HG02840 (cell line): ENCODE measurements around the gene SF3B1.
"Not testable (repeated sequence)": the region's sequence is repeated elsewhere in the genome, so short reads cannot be mapped to it uniquely, and the experiment has no call there.

Experiments used
- ATAC-seq: cut with Tn5 transposase; IDR thresholded peaks from one replicate; pipeline ENCODE4 v1.9.1; 2021; ENCODE audit warnings: mild to moderate bottlenecking, moderate library complexity, moderate number of reproducible peaks; ENCODE audit not compliant: unreplicated experiment, low FRiP score

Gene SF3B1

DNA sequence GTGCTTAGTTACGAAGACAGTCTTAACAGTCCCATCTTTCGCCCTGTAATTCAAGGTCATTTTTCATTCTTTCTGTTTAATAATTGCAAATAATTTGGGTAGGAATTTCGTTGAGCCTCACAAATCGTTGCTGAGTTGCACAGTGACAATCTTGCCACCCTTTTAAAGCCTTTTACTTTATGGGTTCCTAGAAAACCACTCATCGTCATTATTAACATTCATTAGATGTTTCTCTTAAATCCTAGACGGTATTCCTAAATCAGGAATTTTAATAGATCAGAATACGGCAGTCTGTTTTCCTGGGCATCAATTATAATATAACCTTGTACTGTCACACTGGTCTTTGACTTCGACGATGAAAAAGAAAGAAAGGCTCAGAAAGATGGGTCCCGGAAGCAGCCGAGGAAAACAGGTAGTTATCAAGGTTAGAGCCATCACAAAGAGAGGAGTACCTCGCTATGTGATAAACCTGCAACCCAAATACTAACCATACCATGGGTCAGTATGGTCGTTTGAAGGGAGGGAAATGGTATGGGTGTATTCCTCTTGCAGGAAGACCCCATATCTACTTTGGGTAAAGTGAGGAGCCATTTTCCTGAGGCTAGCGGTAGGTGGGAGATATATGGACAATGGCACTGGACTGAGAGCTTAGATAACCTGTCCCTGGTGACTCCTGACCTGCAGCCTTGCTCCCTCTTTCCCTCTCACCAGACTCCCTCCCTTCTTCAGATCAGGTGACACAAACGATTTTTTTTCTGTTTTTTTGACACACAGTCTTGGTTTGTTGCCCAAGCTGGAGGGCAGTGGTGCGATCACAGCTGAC, 981 bp upstream of the SF3B1 start:
- no peak for ATAC-seq

DNA sequence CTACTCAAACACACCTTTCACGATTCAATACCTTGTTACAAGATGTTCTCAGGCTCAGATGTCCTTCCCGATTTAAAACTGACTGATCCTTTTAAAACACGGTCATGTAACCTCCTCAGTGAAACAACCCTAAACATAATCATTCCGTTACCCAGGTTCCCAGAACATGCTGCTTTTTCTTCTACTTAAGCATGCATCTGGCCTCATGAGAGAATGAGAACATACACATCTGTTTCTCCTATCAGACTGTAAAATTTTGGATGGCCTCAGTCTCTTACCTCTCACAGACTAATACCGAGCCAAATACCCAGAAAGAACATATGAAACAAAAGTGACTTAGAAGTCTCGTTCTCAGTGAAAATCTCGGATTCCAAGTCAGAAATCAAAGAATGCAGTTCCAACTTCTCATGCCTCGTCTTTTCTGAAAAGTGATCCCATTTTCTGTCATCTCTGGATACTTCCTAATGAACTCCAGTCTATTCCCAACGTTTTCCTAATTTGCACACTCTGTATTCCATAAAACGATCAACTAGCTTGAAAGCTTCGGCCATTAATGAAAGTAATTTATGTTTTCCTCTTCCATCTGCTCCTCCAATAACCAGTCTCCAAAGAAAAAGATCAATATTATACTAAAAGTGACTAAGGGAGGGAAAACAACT, 919 bp downstream of the SF3B1 start:
- ATAC-seq: no peak

DNA sequence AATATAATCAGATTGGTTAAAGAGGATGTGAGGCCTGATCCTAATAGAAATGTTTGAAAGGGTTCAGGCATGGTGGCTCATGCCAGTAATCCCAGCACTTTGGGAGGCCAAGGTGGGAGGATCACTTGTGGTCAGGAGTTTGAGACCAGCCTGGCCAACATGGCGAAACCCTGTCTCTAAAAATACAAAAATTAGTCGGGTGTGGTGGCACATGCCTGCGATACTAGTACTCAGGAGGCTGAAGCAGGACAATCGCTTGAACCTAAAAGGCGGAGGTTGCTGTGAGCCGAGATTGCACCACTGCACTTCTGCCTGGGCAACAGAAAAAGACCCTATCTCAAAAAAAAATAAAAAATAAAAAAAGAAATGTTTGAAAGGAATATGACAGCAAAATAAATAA, 2.3 kb downstream of the SF3B1 start:
- ATAC-seq: not testable (repeated sequence)

DNA sequence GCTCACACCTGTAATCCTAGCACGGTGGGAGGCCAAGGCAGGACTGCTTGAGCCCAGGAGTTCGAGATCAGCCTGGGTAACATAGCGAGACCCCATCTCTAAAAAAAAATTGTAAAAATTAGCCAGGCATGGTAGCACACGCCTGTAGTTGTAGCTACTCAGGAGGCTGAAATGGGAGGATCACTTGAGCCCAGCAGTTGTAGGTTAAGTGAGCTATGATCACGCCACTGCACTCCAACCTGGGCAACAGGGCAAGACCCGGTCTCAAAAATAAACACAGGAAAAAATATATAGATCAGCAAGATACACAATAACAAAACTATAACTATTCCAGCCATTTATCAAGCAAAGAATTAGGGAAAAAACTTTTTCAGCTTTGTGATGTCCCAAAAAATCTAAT, 3.0 kb downstream of the SF3B1 start:
- no peak for ATAC-seq

DNA sequence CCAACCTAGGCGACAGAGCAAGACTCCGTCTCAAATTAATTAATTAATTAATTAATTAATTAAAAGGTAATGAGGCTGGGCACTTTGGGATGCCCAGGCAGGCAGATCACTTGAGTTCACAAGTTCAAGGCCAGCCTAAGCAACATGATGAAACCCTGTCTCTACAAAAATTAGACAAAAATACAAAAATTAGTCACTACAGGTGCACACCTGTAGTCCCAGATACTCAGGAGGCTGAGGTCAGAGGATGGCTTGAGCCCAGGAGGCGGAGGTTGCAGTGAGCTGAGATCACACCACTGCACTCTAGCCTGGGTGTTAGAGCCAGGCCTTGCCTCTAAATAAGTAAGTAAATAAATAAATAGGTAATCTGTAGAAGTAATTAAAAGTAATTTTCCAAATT, 6.8 kb downstream of the SF3B1 start:
- no peak for ATAC-seq

DNA sequence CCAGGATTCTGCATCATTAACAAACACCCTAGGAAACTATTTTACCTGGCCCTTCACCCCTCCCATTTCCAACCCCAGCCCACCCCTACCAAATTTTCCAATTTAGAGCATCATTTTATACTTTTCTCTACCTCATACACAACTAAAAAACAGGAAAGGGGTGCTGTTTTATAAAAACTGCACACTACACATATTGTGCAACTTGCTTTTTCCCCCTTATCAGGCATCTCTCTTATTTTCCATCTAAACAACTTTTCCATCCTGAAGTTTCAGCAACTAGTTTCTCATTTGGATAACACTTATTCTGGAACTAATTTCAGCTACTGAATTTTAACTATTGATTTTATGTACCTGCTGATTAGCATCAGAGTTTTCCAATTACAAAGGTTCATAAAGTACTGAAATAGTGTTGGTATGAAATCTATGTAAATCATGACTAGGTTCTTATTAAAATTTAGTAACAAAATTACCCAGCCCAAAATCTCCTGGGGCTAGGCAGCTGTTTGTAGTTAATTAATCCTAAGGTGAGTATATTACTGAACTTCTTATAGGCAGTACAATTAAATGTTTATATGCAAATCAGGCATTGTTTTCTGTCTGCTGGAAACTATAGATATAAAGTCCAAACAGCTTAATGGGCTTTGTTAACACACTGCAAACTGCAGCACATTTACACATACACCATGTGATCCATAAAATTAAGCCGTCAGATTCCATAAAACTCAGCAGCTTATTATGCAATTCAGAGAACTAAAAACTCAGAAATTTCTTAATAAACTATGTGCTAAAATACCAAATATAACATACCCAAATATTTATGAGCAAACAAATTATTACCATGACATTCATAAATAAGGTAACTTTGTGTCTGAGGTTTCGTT, 7.9 kb downstream of the SF3B1 start:
- ATAC-seq: no peak

DNA sequence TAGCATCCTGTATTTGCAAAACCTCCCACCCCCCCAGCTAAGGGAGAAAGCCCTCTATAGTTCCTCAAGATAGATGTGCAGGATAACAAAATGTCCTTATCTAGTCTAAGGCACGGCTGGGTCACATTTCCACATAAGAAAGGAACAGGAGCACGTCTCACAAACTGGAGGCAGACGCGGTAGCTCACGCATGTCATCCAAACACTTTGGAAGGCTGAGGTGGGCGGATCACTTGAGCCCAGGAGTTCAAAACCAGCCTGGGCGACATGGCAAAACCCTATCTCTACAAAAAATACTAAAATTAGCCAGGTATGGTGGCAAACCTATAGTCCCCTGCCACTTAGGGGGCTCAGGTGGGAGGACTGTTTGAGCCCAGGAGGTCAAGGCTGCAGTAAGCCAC, 9.3 kb downstream of the SF3B1 start:
- ATAC-seq: no peak

DNA sequence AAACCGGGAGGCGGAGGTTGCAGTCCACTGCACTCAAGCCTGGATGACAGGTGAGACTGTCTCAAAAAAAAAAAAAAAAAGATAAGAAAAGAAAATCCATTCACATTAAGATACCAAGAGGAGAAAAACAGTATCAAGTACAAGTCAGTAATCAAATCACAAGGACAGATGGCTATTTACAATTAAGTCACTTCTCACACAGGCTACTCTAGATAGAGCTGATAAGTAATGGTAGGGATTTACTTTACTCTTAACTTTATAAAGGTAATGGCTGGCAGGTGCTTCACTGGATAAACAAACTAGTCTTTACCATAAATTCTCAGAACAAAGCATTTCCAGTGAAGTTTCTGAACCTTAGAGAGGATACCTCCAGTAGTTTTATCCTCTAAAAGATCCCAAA, 11.5 kb downstream of the SF3B1 start:
- ATAC-seq: no peak

DNA sequence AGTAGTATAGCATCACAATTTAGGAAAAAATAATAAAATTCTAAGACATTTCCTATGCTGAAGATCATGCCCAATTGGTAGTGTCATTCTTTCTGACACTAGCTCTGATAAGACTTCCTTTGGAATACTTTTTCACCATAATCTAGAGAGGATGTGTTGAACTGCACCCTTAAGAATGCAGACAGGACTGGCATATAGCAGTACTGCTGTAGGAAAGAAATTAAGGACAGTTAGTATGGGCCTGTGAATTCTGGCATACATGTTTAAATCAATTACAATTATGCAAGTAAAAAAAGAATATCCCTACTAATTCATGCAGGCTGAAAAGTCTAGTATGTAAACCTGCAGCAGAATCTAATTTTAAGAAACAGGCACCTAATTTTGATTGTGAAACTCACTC, 15.4 kb downstream of the SF3B1 start:
- no peak for ATAC-seq

DNA sequence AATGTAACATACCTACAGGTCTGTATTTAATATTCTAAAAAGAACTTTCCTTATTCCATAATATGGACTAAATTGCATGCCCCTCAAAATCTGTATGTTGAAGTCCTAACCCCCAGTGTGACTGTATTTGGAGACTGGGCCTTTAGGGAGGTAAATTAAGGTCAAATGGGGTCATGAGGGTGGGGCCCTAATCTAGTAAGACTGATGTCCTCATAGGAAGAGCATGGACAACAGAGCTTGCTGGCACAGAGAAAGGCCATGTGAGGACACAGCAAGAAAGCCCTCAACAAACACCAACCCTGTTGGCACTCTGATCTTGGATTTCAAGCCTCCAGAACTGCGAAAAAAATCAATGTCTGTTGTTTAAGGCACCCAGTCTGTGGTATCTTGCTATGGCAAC, 18.6 kb downstream of the SF3B1 start:
- no peak for ATAC-seq

DNA sequence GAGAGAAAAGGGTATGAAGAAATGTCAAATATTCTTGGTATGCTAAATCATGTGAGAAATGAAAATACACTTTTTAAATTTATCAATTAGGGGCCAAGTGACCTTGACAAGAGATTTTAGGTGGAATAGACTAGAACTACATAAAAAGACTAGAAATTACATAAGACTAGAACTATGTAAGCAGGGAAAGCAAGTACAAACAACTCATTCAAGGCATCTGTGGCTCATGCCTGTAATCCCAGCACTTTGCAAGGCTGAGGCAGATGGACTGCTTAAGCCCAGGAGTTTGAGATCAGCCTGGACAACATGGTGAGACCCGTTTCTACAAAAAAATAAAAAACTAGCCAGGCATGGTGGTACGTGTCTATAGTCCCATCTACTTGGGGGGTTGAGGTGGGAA, 20.3 kb downstream of the SF3B1 start:
- ATAC-seq: no peak

DNA sequence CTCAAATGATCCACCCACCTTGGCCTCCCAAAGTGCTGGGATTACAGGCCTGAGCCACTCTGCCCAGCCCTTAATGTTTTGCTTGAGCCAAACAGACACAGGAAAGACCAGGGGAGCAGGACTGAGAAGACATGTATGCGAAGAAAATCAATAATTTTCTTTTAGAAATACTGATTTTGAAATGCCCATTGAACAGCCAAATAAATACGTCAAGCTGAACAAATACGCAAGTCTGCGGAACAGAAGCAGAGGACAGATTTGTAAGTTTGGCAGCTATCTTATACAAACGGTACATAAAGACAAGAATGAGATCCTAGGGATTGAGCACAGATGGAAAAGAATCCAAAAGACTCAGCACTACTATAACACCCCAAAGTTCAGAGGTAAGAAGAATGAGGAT, 20.8 kb downstream of the SF3B1 start:
- no peak for ATAC-seq

DNA sequence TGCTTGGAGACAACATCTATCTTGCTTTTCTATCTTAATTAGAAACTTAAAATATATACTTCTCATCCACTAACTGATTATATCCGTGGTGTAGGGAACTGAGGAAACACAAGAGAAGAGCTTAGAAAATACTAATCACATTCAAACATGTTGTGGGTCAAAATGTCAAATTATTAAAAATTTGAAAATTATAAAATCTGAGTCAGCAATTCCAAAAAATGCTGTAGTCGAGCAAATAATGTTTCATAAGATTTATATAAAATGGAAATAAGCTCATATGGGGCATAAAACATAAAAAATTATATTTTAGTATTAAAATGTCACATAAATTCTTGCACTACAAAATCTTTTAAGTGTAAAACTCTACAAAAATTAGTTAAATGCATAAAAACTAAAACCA, 29.2 kb downstream of the SF3B1 start:
- ATAC-seq: no peak

DNA sequence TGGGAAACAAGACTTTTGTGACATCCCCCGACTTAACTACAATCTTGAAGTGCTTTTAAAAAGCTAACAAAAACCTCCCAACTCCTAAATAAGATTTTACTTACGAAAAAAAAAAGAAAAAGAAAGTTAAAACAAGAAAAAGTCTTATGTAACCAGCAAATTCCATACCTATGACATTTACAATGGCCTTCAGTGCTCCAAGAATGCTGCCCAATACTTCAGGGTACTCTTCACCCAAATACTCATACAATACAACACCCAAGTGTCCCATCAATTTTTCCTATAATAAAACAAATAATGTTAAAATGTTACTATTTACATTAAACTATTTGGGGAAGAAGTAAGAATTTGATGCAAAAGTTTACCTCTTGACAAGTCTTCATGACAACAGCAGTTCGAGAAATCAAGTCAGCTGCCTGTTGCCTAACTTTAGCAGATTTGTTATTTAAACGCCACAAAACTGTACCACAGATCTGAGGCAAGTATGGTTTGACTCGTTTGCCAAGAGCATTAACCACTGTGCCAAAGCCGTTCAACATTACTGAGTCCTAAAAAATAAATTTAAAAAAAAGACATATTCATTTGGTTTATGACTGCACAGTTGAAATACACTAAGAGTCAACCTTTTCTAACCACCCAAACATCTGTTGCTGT, 34.8 kb downstream of the SF3B1 start:
- ATAC-seq: no peak

DNA sequence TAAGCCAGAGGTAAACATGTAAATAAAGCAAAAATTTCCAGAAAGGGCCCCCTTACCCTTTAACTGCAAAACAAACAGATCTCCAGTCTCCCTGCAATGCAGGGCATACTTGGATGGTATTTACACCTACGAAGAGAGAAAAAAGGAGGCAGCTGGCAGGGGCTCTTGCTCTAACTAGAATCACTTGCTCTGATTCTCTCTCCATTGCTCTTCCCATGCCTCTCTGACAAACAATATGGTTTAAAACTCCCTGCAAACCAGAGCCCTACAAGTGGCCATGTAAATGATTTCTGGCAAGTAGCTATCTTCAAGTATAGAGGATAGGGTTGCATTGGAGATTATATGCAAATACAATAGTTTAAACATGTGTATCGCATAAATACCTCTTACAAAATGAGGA, 35.9 kb downstream of the SF3B1 start:
- no peak for ATAC-seq

DNA sequence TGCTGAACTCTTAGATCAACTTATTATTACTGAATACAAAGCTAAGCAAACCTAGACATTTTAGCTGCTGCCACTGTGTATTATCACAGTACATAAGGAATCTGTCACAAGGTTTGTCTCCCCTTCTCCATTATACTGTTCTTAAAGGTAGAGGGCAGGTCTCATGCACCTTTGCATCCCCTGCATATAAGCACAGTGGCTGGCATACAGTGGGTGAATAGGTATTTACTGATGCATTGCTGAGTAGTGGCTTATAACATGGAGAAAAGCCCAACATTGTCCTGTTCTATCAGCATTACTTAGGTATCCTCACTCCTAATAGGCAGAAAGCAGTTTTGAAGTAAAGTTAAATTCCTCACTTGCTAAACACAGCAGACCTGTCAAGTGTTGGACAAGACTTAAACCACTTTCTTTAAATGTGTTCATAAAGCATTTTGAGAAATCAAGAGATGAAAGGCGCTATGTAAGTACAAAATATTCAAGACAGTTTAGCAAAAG, 43.6 kb downstream of the SF3B1 start:
- no peak for ATAC-seq

DNA sequence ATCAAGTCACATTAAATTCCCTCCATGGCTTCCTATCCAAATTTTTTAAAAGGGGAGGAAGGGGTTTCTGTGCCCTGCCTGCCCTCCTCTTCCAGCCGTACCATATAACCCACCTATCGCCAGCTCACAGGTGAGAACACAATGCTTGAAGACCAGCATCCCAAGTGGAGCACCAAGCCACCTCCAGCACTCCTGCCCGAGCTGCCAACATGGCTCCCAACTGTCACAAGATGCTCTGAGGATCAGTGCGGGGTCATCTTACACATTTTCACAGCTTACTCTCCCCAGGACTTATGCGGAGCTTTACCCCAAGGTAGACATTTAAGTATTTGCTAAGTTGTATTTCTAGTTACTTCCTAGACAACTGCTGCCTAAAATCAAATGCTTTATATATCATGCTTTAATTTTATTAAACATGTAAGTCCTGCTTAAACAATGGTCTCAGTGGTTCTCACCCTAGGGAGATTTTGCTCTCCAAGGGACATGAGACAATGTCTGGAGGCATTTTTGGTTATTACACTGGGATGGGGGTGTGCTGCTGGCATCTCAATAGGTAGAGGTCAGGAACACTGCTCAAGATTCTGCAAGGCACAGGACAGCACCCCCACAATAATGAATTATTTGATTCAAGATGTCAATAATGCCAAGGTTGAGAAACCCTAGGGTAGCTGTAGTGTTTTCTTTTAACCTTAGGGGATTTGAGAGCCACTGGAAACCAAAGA, 45.8 kb downstream of the SF3B1 start:
- no peak for ATAC-seq

DNA sequence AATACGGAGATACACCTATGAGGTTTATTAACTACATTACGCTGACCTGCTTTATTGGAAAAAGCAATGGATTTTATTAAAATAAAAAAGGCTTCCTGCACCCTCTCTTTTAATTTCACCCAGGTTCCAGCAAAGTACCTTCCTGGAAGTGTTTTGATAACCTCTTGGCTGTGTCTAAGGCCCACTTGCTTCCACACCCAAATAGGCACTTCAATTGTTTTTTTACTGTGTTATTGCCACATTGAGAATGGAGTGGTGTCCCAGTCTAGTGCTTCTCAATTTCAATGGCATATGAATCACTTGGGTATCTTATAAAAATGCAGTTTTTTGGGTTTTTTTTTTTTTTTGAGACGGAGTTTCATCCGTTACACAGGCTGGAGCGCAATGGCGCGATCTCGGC, 47.6 kb downstream of the SF3B1 start:
- ATAC-seq: no peak

DNA sequence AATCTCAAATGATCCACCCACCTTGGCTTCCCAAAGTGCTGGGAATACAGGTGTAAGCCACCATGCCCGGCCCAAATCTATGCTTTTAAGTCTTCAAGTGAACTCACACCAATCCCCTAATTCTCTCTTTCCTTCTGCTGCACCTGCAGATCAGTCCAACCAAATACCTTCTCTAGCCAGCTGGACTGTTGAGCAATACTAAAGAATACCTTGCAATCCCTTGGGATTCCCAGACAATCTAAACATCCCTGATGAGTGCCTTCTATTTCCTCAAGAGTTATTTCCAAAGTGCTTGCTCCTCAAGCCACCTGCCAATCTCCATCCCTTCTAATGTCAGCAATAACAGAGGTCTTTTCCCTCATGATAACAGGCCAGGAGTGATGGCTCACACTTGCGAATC, 48.6 kb downstream of the SF3B1 start:
- ATAC-seq: no peak

DNA sequence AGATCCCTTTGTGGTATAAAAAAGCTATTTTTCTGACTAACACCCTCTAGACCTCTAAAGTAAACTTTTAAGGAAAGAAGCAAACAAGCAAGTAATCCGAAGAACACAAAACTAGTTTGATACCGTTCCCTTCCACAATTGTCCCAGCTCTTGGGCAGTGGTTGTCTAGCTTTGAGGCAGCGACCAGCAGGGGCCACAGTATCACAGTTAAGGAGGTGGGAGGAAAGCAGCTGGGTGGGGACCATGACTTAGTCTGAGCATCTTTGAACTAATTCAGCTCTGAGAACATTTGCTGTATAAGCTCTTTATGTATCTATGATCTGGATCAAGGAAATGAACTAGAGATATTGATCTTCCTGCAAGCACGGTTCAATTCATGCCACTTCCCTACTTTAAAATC, 51.0 kb downstream of the SF3B1 start:
- no peak for ATAC-seq
